ENCODE results near the gene IPO7. TPM values are rescaled to one million over a fixed set of nuclear protein-coding genes. Genes with fewer than 3 reads are reported as not detected.
"Not testable (repeated sequence)": the region's sequence is repeated elsewhere in the genome, so short reads cannot be mapped to it uniquely, and the experiment has no call there.

The IPO7 gene
- 115 and 181 TPM in 2 replicates for total RNA-seq (ENCODE audit: low replicate concordance)

DNA sequence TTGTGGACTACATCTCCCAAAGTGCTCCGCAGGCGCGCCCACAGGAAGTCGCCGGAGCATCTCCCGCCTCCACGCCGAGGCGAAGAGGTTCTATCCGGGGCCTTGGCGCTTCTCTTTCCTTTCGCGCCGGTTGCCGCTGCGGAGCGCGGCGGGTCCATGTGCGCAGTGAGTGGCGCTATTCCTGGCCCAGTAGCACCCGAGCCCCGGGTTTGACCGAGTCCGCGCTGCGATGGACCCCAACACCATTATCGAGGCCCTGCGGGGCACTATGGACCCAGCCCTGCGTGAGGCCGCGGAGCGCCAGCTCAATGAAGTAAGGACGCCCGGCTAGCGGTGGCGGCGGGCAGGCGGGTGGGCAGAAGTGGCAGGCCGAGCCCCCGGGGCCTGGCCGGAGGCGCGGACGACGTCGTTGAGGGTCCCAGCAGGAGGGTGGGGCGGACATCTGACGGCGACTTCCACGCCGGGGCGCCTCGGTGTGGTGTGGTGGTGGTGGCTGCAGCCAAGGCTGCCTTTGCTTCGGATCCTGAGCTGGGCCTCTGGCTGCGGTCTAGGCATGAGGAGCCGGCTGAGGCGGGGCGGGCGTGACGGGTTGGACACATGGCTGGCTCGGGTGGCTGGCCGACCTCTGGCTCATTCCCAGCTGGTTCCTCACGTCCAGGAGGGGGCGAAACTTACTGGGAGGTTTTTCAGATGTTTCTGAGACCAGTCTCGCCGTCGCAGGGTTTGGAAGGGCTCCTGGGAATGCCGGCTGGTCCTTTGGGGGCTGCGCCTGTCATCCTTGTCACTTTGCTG lies at the start of gene IPO7:
Gene IPO7 (plus strand): TSS at position 118 of the 792 bp plus-strand sequence. CDS start 112 bp downstream, at position 230.
- TF ChIP-seq, protein P1, sequence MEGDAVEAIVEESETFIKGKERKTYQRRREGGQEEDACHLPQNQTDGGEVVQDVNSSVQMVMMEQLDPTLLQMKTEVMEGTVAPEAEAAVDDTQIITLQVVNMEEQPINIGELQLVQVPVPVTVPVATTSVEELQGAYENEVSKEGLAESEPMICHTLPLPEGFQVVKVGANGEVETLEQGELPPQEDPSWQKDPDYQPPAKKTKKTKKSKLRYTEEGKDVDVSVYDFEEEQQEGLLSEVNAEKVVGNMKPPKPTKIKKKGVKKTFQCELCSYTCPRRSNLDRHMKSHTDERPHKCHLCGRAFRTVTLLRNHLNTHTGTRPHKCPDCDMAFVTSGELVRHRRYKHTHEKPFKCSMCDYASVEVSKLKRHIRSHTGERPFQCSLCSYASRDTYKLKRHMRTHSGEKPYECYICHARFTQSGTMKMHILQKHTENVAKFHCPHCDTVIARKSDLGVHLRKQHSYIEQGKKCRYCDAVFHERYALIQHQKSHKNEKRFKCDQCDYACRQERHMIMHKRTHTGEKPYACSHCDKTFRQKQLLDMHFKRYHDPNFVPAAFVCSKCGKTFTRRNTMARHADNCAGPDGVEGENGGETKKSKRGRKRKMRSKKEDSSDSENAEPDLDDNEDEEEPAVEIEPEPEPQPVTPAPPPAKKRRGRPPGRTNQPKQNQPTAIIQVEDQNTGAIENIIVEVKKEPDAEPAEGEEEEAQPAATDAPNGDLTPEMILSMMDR (IDR thresholded peaks at IDR 0.05; ENCODE audit: insufficient read depth, low read length) = peak; percentile 39
- H3K4me3 ChIP-seq (ENCODE audit: low read depth, low read length) = peak within 1 kb of the TSS; percentile 91
- peak; percentile 88 for DNase-seq (ENCODE audit: low read depth)

DNA sequence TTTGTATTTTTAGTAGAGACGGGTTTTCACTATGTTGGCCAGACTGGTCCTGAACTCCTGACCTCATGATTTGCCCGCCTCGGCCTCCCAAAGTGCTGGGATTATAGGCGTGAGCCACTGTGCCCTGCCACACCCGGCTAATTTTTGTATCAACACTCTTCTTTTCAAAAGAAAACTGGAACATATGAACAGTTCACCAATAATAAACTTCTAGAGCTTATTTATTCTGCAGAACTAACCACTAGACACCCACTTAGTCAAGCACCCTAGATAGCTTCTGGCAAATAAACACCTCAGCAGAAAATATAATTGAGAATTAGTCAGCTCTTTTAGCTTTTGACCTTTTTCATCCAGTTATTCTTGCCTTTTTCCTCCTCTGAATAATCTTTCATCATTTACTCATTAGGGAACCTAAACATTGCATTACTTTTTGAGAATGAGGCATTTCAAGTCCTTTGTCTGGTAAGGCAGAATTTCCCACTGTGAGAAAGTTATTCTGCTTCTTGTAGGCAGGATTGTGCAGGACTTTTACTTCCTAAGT lies 42.7 kb upstream of the IPO7 start:
- no peak for DNase-seq (ENCODE audit: low read depth)
- TF ChIP-seq, protein P1 (IDR thresholded peaks at IDR 0.05; ENCODE audit: insufficient read depth, low read length) = no peak
- no peak overlapping the region for H3K4me3 ChIP-seq (ENCODE audit: low read depth, low read length)

DNA sequence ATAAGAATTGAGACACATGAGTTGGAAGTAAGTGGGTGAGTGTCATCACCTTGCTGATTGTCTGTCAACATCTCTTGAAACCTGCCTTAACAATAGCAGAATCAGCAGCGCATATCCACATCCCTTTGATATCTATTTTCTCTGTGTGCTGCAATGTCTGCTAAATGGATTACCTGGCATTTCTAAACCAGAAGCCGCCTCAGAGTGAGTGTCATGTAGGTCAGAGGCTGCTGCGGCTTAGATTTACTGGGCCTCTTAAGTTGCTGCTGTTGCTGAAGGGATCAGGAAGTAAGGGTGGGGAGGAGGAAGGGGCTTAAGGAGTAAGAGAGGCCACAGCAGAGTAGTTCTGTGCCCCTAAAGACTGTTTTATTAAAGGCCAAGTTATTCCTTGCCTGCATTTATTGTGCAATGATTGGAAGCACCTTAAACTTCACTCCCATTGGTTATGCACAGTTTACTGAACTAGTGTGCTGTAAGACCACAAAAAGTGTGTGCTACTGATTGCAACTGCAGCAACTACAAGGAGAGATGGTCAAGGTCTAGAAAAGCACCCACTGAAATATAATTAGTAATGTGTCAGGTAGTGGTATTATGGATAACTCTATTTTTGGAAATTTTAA lies 40.3 kb upstream of the IPO7 start:
- no peak for DNase-seq (ENCODE audit: low read depth)
- no peak overlapping the region for H3K4me3 ChIP-seq (ENCODE audit: low read depth, low read length)
- TF ChIP-seq, protein P1 (IDR thresholded peaks at IDR 0.05; ENCODE audit: insufficient read depth, low read length) = no peak

DNA sequence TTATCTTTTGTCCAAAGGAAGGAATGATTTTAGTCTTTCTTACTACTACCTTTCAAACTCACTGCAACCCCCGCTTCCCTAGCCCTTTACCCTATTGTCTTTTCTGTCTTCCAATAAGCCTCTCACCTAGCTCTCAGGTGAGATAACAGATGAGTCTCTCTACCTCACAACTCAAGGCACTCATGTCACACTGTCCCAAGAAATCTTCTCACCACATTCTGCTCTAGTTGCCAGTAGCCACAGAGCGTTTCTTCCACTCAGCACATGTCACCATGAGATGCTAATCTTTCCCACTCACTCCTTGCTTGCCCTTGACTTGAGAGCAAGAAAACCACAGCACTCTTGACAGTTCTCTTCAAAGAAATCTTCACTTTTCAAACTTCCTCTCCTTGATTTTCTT lies 37.4 kb upstream of the IPO7 start:
- TF ChIP-seq, protein P1 (IDR thresholded peaks at IDR 0.05; ENCODE audit: insufficient read depth, low read length) = no peak
- DNase-seq (ENCODE audit: low read depth) = no peak
- H3K4me3 ChIP-seq (ENCODE audit: low read depth, low read length) = no peak overlapping the region

DNA sequence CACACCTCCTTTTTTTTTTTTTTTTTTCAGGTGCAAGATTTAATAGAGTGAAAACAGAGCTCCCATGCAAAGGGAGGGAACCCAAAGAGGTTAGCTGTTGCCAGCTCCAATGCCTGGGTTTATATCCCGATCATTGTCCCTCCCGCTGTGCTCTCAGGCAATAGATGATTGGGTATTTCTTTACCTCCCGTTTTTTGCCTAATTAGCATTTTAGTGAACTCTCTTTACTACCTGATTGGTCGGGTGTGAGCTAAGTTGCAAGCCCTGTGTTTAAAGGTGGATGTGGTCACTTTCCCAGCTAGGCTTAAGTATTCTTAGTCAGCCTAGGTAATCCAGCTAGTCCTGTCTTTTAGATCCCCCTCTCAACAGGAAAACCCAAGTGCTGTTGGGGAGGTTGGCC lies 36.7 kb upstream of the IPO7 start:
- DNase-seq (ENCODE audit: low read depth) = not testable (repeated sequence)

DNA sequence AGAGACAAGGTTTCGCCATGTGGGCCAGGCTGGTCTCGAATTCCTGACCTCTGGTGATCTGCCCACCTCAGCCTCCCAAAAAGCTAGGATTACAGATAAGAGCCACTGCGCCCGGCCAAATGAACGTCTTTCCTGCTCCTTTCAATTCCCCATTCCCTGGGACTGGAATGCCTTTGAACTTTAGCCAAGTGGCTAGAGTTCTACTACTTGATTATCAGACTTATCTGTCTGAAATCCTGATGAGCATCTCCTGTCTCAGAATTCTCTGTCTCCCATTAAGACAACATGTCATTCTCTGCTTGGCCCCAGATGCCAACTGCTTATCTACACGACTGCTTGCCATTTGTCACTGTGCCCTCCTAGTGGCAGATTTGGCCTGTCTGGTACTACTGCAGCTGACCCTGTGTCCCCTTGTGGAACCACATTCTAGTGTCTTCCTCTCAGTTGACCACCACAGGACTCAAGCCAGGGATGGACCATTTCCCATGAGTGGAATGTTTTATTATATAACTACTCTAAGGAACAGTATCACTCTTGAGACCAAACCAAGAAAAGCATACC lies 33.1 kb upstream of the IPO7 start:
- no peak overlapping the region for H3K4me3 ChIP-seq (ENCODE audit: low read depth, low read length)
- no peak for DNase-seq (ENCODE audit: low read depth)
- TF ChIP-seq, protein P1 (IDR thresholded peaks at IDR 0.05; ENCODE audit: insufficient read depth, low read length) = no peak

More for the DNA sequence above, 36.7 kb upstream of the IPO7 start:
- not testable (repeated sequence) for H3K4me3 ChIP-seq (ENCODE audit: low read depth, low read length)

DNA sequence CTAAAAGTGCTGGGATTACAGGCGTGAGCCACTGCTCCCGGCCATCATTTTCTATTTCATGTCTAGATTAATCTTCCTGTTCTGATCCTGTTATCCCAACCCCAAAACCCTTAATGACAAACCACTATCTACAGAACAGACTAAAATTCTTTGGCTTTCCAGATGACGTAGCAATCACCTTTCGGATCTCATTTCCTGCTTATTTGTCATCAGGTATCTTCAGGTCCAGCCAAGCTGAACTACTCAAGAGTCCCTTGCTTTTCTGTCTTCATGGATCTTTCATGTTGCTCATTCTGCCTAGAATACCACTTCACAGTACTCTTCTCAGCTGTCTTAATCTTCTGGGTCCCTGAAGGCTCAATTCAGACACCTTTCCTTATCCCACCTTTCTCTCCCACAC lies 27.4 kb upstream of the IPO7 start:
- no peak for DNase-seq (ENCODE audit: low read depth)
- H3K4me3 ChIP-seq (ENCODE audit: low read depth, low read length) = no peak overlapping the region
- TF ChIP-seq, protein P1 (IDR thresholded peaks at IDR 0.05; ENCODE audit: insufficient read depth, low read length) = no peak

DNA sequence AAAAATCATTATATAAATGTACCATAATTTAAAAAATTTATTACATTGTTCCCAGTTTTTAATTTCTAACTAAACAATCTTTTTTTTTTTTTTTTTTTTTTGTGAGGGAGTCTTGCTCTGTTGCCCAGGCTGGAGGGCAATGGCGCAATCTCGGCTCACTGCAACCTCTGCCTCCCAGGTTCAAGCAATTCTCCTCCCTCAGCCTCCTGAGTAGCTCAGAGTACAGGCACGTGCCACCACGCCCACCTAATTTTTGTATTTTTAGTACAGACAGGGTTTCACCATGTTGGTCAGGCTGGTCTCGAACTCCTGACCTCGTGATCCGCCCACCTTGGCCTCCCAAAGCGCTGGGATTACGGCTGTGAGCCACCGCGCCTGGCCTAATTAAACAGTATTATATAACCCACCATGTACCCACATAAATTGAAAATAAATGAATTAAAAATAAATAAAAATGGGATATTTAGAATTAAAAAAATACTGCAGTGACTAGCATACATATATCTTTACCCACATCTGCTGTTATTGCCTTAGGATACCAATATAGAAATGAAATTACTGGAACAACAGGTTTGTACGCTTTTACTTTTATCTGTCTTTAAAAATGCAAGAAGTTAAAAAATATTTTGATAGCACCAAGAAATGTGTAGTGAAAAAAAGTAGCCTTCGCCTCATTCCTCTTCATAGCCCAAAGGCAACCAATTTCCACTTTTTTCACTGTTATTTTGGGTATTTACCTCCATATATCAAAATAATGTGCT lies 23.4 kb upstream of the IPO7 start:
- not testable (repeated sequence) for DNase-seq (ENCODE audit: low read depth)

More for the DNA sequence above, 23.4 kb upstream of the IPO7 start:
- H3K4me3 ChIP-seq (ENCODE audit: low read depth, low read length) = not testable (repeated sequence)

All from fibroblast of the aortic adventitia (primary cell).